Duodenal mucosa (tissue), 2 donors: ENCODE results near the gene MCAT.
A peak's percentile ranks its signal among the peaks of the same experiment; 100 is the strongest.

ENCODE experiments used
- H3K27ac ChIP-seq: one replicate; pipeline ENCODE4 v1.7.0; 2013; ENCODE audit warnings: low read depth, low read length
- H3K27me3 ChIP-seq, 2 donors: one replicate each; pipeline ENCODE4 v1.7.0; 2013; ENCODE audit warnings: low read length in 2 of 2, control low read depth in 1 of 2; ENCODE audit not compliant: insufficient read depth in 2 of 2, control insufficient read depth in 1 of 2
- H3K36me3 ChIP-seq, 2 donors: one replicate each; pipeline ENCODE4 v1.7.0; 2013; ENCODE audit warnings: low read length in 2 of 2, control low read depth in 1 of 2; ENCODE audit not compliant: insufficient read depth in 2 of 2, control insufficient read depth in 1 of 2
- H3K4me1 ChIP-seq, 2 donors: one replicate each; pipeline ENCODE4 v1.7.0; 2013; ENCODE audit warnings: low read length in 2 of 2, control low read depth in 1 of 2; ENCODE audit not compliant: insufficient read depth in 2 of 2, control insufficient read depth in 1 of 2
- H3K4me3 ChIP-seq, 2 donors: one replicate each; pipeline ENCODE4 v1.7.0; 2013; ENCODE audit warnings: low read length in 2 of 2, low read depth in 1 of 2
- H3K9ac ChIP-seq, 2 donors: one replicate each; pipeline ENCODE4 v1.7.0; 2013; ENCODE audit warnings: low read length in 2 of 2, low read depth in 1 of 2
- H3K9me3 ChIP-seq, 2 donors: one replicate each; pipeline ENCODE4 v1.7.0; 2013; ENCODE audit warnings: low read length in 2 of 2, control low read depth in 1 of 2; ENCODE audit not compliant: control insufficient read depth in 1 of 2

Gene MCAT

GRCh38 chr22:43127166-43127908, 15.9 kb downstream of the MCAT start:
- Histone ChIP-seq H3K9ac (peak overlapping the region; percentile 47 to 66), H3K27me3 (no peaks in the 10 kb centered on the region), H3K9me3 (no peaks in the 10 kb centered on the region), H3K4me1 (peaks cover 44 to 49% of the 10 kb centered on the region in 2 donors), H3K27ac (peak overlapping the region; percentile 62), H3K4me3 (peak overlapping the region; percentile 32 to 56), H3K36me3 (peaks cover 6 to 14% of the 10 kb centered on the region in 2 donors)

- Histone ChIP-seq H3K4me3 (no peak overlapping the region), H3K9me3 (no peaks in the 10 kb centered on the region), H3K36me3 (peaks cover 2 to 7% of the 10 kb centered on the region in 2 donors), H3K27ac (no peak overlapping the region), H3K9ac (peak overlapping the region in 1 of 2 donors; percentile 21), H3K27me3 (no peaks in the 10 kb centered on the region), H3K4me1 (peaks cover 51 to 55% of the 10 kb centered on the region in 2 donors)
Measured at GRCh38 chr22:43126501-43127165, 16.6 kb downstream of the MCAT start.

GRCh38 chr22:43118953-43119458, 24.2 kb downstream of the MCAT start:
- no peak overlapping the region for H3K27ac ChIP-seq
- no peaks in the 10 kb centered on the region for H3K9me3 ChIP-seq
- no peaks in the 10 kb centered on the region for H3K36me3 ChIP-seq
- no peaks in the 10 kb centered on the region for H3K27me3 ChIP-seq
- peaks cover 44 to 51% of the 10 kb centered on the region in 2 donors for H3K4me1 ChIP-seq
- H3K4me3 ChIP-seq, result peak overlapping the region in 1 of 2 donors; percentile 16
- H3K9ac ChIP-seq, result peak overlapping the region in 1 of 2 donors; percentile 27

GRCh38 chr22:43118024-43118849, 25.0 kb downstream of the MCAT start:
- peak overlapping the region in 1 of 2 donors; percentile 27 for H3K9ac ChIP-seq
- no peaks in the 10 kb centered on the region for H3K9me3 ChIP-seq
- H3K27me3 ChIP-seq, result no peaks in the 10 kb centered on the region
- peaks cover 49 to 51% of the 10 kb centered on the region in 2 donors for H3K4me1 ChIP-seq
- no peak overlapping the region for H3K27ac ChIP-seq
- no peaks in the 10 kb centered on the region for H3K36me3 ChIP-seq
- peak overlapping the region in 1 of 2 donors; percentile 16 for H3K4me3 ChIP-seq

GRCh38 chr22:43116932-43117331, 26.3 kb downstream of the MCAT start:
- Histone ChIP-seq H3K36me3 (no peaks in the 10 kb centered on the region), H3K9ac (no peak overlapping the region), H3K27ac (no peak overlapping the region), H3K9me3 (no peaks in the 10 kb centered on the region), H3K4me3 (no peak overlapping the region), H3K27me3 (peaks cover 0 to 2% of the 10 kb centered on the region in 2 donors), H3K4me1 (peaks cover 39 to 40% of the 10 kb centered on the region in 2 donors)

GRCh38 chr22:43114958-43115357, 28.2 kb downstream of the MCAT start:
- no peak overlapping the region for H3K4me3 ChIP-seq
- H3K4me1 ChIP-seq, result peaks cover 41% of the 10 kb centered on the region in 2 donors
- H3K27me3 ChIP-seq, result peaks cover 4 to 6% of the 10 kb centered on the region in 2 donors

GRCh38 chr22:43113526-43114251, 29.5 kb downstream of the MCAT start:
- H3K36me3 ChIP-seq, result no peaks in the 10 kb centered on the region
- H3K4me1 ChIP-seq, result peaks cover 31 to 34% of the 10 kb centered on the region in 2 donors
- no peaks in the 10 kb centered on the region for H3K9me3 ChIP-seq
- no peak overlapping the region for H3K9ac ChIP-seq
- H3K4me3 ChIP-seq, result no peak overlapping the region
- H3K27ac ChIP-seq, result no peak overlapping the region
- H3K27me3 ChIP-seq, result peaks cover 4 to 6% of the 10 kb centered on the region in 2 donors

More at GRCh38 chr22:43114958-43115357, 28.2 kb downstream of the MCAT start:
- no peak overlapping the region for H3K9ac ChIP-seq
- H3K36me3 ChIP-seq, result no peaks in the 10 kb centered on the region
- H3K9me3 ChIP-seq, result no peaks in the 10 kb centered on the region
- H3K27ac ChIP-seq, result no peak overlapping the region

GRCh38 chr22:43110927-43111623, 32.1 kb downstream of the MCAT start:
- H3K9me3 ChIP-seq, result no peaks in the 10 kb centered on the region
- H3K27me3 ChIP-seq, result peaks cover 4 to 6% of the 10 kb centered on the region in 2 donors
- peak overlapping the region; percentile 44 to 70 for H3K9ac ChIP-seq
- peak overlapping the region; percentile 62 to 74 for H3K4me3 ChIP-seq
- peaks cover 20 to 27% of the 10 kb centered on the region in 2 donors for H3K4me1 ChIP-seq
- no peaks in the 10 kb centered on the region for H3K36me3 ChIP-seq
- H3K27ac ChIP-seq, result no peak overlapping the region

- Histone ChIP-seq H3K9ac (peak within 1 kb of the TSS; percentile 44 to 70), H3K4me1 (peaks cover 20 to 27% of the 10 kb centered on the region in 2 donors), H3K27ac (no peak within 1 kb of the TSS), H3K27me3 (peaks cover 4 to 6% of the 10 kb centered on the region in 2 donors), H3K9me3 (no peaks in the 10 kb centered on the region), H3K36me3 (no peaks in the 10 kb centered on the region), H3K4me3 (peak within 1 kb of the TSS; percentile 62 to 74)
Measured at GRCh38 chr22:43110444-43110926, 32.7 kb downstream of the MCAT start, which contains the start of gene BIK. Gene BIK, plus strand, starts transcription at chr22:43110750. Its CDS starts 13,273 bp downstream, at chr22:43124023.
